PC-9 (cell line): ENCODE measurements around the gene TRPV3.

Experiments used
- EZH2 ChIP-seq: fragments of 200-600 bp; sonication (generic); IDR thresholded peaks from 2 replicates; pipeline ENCODE4 v1.8.0; 2017; ENCODE audit warnings: antibody characterized with exemption, low read depth
- TF ChIP-seq, protein P1 (sequence below): fragments of 200-600 bp; sonication (generic); conservative IDR thresholded peaks from 2 replicates; pipeline ENCODE4 v1.6.1; 2017; ENCODE audit warnings: mixed run types, antibody characterized with exemption, mild to moderate bottlenecking, moderate library complexity

DNA sequence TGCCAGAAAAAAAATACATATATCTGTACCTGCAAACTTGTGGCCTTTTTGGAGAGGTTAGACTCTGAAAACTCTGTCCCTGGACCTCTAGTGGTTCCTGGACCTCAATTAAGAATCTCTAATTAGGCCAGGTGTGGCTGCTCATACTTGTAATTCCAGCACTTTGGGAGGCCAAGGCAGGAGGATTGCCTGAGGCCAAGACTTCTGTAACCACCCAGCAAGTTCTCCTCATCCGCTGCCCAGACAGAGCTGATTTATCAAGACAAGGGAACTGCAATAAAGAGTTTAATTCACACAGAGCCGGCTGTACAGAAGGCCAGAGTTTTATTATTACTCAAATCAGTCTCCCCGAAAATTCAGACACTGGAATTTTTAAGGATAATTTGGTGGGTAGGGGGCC, 77.6 kb downstream of the TRPV3 start:
- TF ChIP-seq, protein P1, sequence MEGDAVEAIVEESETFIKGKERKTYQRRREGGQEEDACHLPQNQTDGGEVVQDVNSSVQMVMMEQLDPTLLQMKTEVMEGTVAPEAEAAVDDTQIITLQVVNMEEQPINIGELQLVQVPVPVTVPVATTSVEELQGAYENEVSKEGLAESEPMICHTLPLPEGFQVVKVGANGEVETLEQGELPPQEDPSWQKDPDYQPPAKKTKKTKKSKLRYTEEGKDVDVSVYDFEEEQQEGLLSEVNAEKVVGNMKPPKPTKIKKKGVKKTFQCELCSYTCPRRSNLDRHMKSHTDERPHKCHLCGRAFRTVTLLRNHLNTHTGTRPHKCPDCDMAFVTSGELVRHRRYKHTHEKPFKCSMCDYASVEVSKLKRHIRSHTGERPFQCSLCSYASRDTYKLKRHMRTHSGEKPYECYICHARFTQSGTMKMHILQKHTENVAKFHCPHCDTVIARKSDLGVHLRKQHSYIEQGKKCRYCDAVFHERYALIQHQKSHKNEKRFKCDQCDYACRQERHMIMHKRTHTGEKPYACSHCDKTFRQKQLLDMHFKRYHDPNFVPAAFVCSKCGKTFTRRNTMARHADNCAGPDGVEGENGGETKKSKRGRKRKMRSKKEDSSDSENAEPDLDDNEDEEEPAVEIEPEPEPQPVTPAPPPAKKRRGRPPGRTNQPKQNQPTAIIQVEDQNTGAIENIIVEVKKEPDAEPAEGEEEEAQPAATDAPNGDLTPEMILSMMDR: no peak
- no peak for TF ChIP-seq EZH2
